DMS114 treated with DMSO at 0.1 percent for 48 hours (cell line): ENCODE measurements around the gene C1QTNF8.

ENCODE experiments used
- DNase-seq: peaks from one replicate; lab custom pipeline; 2025; ENCODE audit not compliant: unreplicated experiment; lab: John Stamatoyannopoulos, UW

The C1QTNF8 gene

GRCh38 chr16:1127971-1128715, 32.1 kb upstream of the C1QTNF8 start:
- no peak for DNase-seq

- no peak for DNase-seq
Observed at GRCh38 chr16:1127101-1127500, 31.1 kb upstream of the C1QTNF8 start.

- no peak for DNase-seq
Observed at GRCh38 chr16:1126586-1126985, 30.5 kb upstream of the C1QTNF8 start.

- no peak for DNase-seq
Observed at GRCh38 chr16:1126044-1126443, 30.0 kb upstream of the C1QTNF8 start.

- no peak for DNase-seq
Observed at GRCh38 chr16:1125471-1125870, 29.4 kb upstream of the C1QTNF8 start.

- DNase-seq: no peak
Observed at GRCh38 chr16:1124795-1125194, 28.8 kb upstream of the C1QTNF8 start.

GRCh38 chr16:1124291-1124690, 28.2 kb upstream of the C1QTNF8 start:
- DNase-seq: no peak

GRCh38 chr16:1123525-1124230, 27.6 kb upstream of the C1QTNF8 start:
- DNase-seq: no peak

- no peak for DNase-seq
Observed at GRCh38 chr16:1122398-1122765, 26.3 kb upstream of the C1QTNF8 start.

- no peak for DNase-seq
Observed at GRCh38 chr16:1121601-1122397, 25.8 kb upstream of the C1QTNF8 start.

GRCh38 chr16:1121009-1121408, 25.0 kb upstream of the C1QTNF8 start:
- no peak for DNase-seq

- DNase-seq: no peak
Observed at GRCh38 chr16:1120577-1120941, 24.5 kb upstream of the C1QTNF8 start.

GRCh38 chr16:1119766-1120576, 23.9 kb upstream of the C1QTNF8 start:
- DNase-seq: no peak

- DNase-seq: no peak
Observed at GRCh38 chr16:1119129-1119528, 23.1 kb upstream of the C1QTNF8 start.

- no peak for DNase-seq
Observed at GRCh38 chr16:1117926-1118325, 21.9 kb upstream of the C1QTNF8 start.

GRCh38 chr16:1117176-1117900, 21.3 kb upstream of the C1QTNF8 start:
- no peak for DNase-seq

GRCh38 chr16:1116693-1117077, 20.6 kb upstream of the C1QTNF8 start:
- no peak for DNase-seq

GRCh38 chr16:1113889-1114526, 18.0 kb upstream of the C1QTNF8 start:
- DNase-seq: no peak

GRCh38 chr16:1113489-1113888, 17.4 kb upstream of the C1QTNF8 start:
- DNase-seq: no peak
